ENCODE measurements around the gene MAN1C1. TPM values are rescaled to one million over a fixed set of nuclear protein-coding genes. Genes with fewer than 3 reads are reported as not detected.
A peak's percentile ranks its signal among the peaks of the same experiment; 100 is the strongest.

The MAN1C1 gene
- total and polyA plus RNA-seq, 2 donors from 2014 or later: 31.7 to 65.5 TPM

GRCh38 chr1:25701030-25701785, 84.6 kb downstream of the MAN1C1 start:
- FAIRE-seq: no peak
- no peak overlapping the region for H3K4me3 ChIP-seq (ENCODE audit: low read length in 3 of 3)
- TF ChIP-seq CTCF (IDR thresholded peaks at IDR 0.05; ENCODE audit: borderline replicate concordance, extremely low read depth, insufficient read depth): no peak
- no peak overlapping the region for H3K27ac ChIP-seq (ENCODE audit: low read depth in 2 of 2, low read length in 2 of 2)
- H3K4me1 ChIP-seq (ENCODE audit: control insufficient read depth in 2 of 3, insufficient read depth in 2 of 3, low read depth in 1 of 3, low read length in 3 of 3): peaks cover 0 to 15% (median 2%) of the 10 kb centered on the region in 3 donors
- no peaks in the 10 kb centered on the region for H3K36me3 ChIP-seq (ENCODE audit: control insufficient read depth in 2 of 3, insufficient read depth in 3 of 3, low read length in 3 of 3)
- no peak for DNase-seq
- no peaks in the 10 kb centered on the region for H3K27me3 ChIP-seq (ENCODE audit: control insufficient read depth, insufficient read depth, low read length)
- no peak overlapping the region for H3K9ac ChIP-seq (ENCODE audit: low read length in 3 of 3)
- intact Hi-C loops (cut with DNase I): no loop called here
- no peaks in the 10 kb centered on the region for H3K9me3 ChIP-seq (ENCODE audit: control insufficient read depth in 2 of 3, insufficient read depth in 1 of 3, low read length in 3 of 3)

- no peak for TF ChIP-seq CTCF (IDR thresholded peaks at IDR 0.05; ENCODE audit: borderline replicate concordance, extremely low read depth, insufficient read depth)
- Histone ChIP-seq H3K27me3 (ENCODE audit: control insufficient read depth, insufficient read depth, low read length) (no peaks in the 10 kb centered on the region), H3K9ac (ENCODE audit: low read length in 3 of 3) (no peak overlapping the region), H3K4me1 (ENCODE audit: control insufficient read depth in 2 of 3, insufficient read depth in 2 of 3, low read depth in 1 of 3, low read length in 3 of 3) (peaks cover 0 to 15% (median 3%) of the 10 kb centered on the region in 3 donors), H3K4me3 (ENCODE audit: low read length in 3 of 3) (no peak overlapping the region), H3K27ac (ENCODE audit: low read depth in 2 of 2, low read length in 2 of 2) (no peak overlapping the region), H3K9me3 (ENCODE audit: control insufficient read depth in 2 of 3, insufficient read depth in 1 of 3, low read length in 3 of 3) (no peaks in the 10 kb centered on the region), H3K36me3 (ENCODE audit: control insufficient read depth in 2 of 3, insufficient read depth in 3 of 3, low read length in 3 of 3) (no peaks in the 10 kb centered on the region)
- intact Hi-C loops (cut with DNase I): no loop called here
- DNase-seq (peak in 1 of 5 donors; percentile 51), FAIRE-seq (no peak)
Measured at GRCh38 chr1:25702101-25702775, 85.6 kb downstream of the MAN1C1 start.

- FAIRE-seq (no peak), DNase-seq (no peak)
- Histone ChIP-seq H3K27me3 (ENCODE audit: control insufficient read depth, insufficient read depth, low read length) (no peaks in the 10 kb centered on the region), H3K9me3 (ENCODE audit: control insufficient read depth in 2 of 3, insufficient read depth in 1 of 3, low read length in 3 of 3) (no peaks in the 10 kb centered on the region), H3K27ac (ENCODE audit: low read depth in 2 of 2, low read length in 2 of 2) (no peak overlapping the region), H3K36me3 (ENCODE audit: control insufficient read depth in 2 of 3, insufficient read depth in 3 of 3, low read length in 3 of 3) (no peaks in the 10 kb centered on the region), H3K4me3 (ENCODE audit: low read length in 3 of 3) (no peak overlapping the region), H3K4me1 (ENCODE audit: control insufficient read depth in 2 of 3, insufficient read depth in 2 of 3, low read depth in 1 of 3, low read length in 3 of 3) (peaks cover 0 to 15% (median 3%) of the 10 kb centered on the region in 3 donors), H3K9ac (ENCODE audit: low read length in 3 of 3) (no peak overlapping the region)
- TF ChIP-seq CTCF (IDR thresholded peaks at IDR 0.05; ENCODE audit: borderline replicate concordance, extremely low read depth, insufficient read depth): no peak
- intact Hi-C loops (cut with DNase I): no loop called here
Measured at GRCh38 chr1:25703041-25703440, 86.5 kb downstream of the MAN1C1 start.

Measured in kidney (tissue), 14 donors.